ENCODE data around the gene TPST1. TPM values are rescaled to one million over a fixed set of nuclear protein-coding genes. Genes with fewer than 3 reads are reported as not detected.

Gene TPST1
- total and polyA plus RNA-seq, 4 donors, result 7.2 to 56.7 (median 34.5) TPM

GRCh38 chr7:66336760-66337159 is 131.6 kb downstream of the TPST1 start:
- Histone ChIP-seq H3K9ac (ENCODE audit: insufficient read depth in 1 of 2, low read length in 2 of 2) (no peak overlapping the region), H3K9me3 (ENCODE audit: control insufficient read depth in 4 of 4, insufficient read depth in 3 of 4, low read length in 3 of 4) (peaks cover 0 to 9% (median 1%) of the 10 kb centered on the region in 4 donors), H3K4me1 (ENCODE audit: control insufficient read depth in 5 of 5, insufficient read depth in 5 of 5, low read length in 5 of 5) (peaks cover 0 to 14% (median 2%) of the 10 kb centered on the region in 5 donors), H3K36me3 (ENCODE audit: control insufficient read depth in 4 of 4, insufficient read depth in 4 of 4, low read length in 4 of 4) (no peaks in the 10 kb centered on the region), H3K4me3 (no peak overlapping the region), H3K27ac (ENCODE audit: low read depth in 1 of 2, low read length in 1 of 2) (no peak overlapping the region), H3K27me3 (ENCODE audit: control insufficient read depth in 3 of 3, insufficient read depth in 3 of 3, low read length in 2 of 3) (no peaks in the 10 kb centered on the region)
- no peak for DNase-seq
- no peak for TF ChIP-seq CTCF (IDR thresholded peaks at IDR 0.05; ENCODE audit: control extremely low read depth, extremely low read depth)
- no peak for ATAC-seq (ENCODE audit: insufficient read depth, low FRiP score)

- H3K36me3 ChIP-seq (ENCODE audit: control insufficient read depth in 4 of 4, insufficient read depth in 4 of 4, low read length in 4 of 4), result no peaks in the 10 kb centered on the region
- no peak for DNase-seq
- no peak overlapping the region for H3K9ac ChIP-seq (ENCODE audit: insufficient read depth in 1 of 2, low read length in 2 of 2)
- no peaks in the 10 kb centered on the region for H3K27me3 ChIP-seq (ENCODE audit: control insufficient read depth in 3 of 3, insufficient read depth in 3 of 3, low read length in 2 of 3)
- peaks cover 0 to 9% (median 1%) of the 10 kb centered on the region in 4 donors for H3K9me3 ChIP-seq (ENCODE audit: control insufficient read depth in 4 of 4, insufficient read depth in 3 of 4, low read length in 3 of 4)
- 96 to 97% methylated on average over 1 of the region's 1 CpG for WGBS, 2 donors
- H3K4me1 ChIP-seq (ENCODE audit: control insufficient read depth in 5 of 5, insufficient read depth in 5 of 5, low read length in 5 of 5), result peaks cover 0 to under 1% (median 0%) of the 10 kb centered on the region in 5 donors
- no peak overlapping the region for H3K4me3 ChIP-seq
- ATAC-seq (ENCODE audit: insufficient read depth, low FRiP score), result no peak
- no peak overlapping the region for H3K27ac ChIP-seq (ENCODE audit: low read depth in 1 of 2, low read length in 1 of 2)
- no peak for TF ChIP-seq CTCF (IDR thresholded peaks at IDR 0.05; ENCODE audit: control extremely low read depth, extremely low read depth)
These were observed 134.0 kb downstream of the TPST1 start for GRCh38 chr7:66339141-66339540.

- no peak for TF ChIP-seq CTCF (IDR thresholded peaks at IDR 0.05; ENCODE audit: control extremely low read depth, extremely low read depth)
- no peak for ATAC-seq (ENCODE audit: insufficient read depth, low FRiP score)
- 93 to 100% methylated on average over 1 of the region's 1 CpG for WGBS, 2 donors
- Histone ChIP-seq H3K9ac (ENCODE audit: insufficient read depth in 1 of 2, low read length in 2 of 2) (no peak overlapping the region), H3K9me3 (ENCODE audit: control insufficient read depth in 4 of 4, insufficient read depth in 3 of 4, low read length in 3 of 4) (peaks cover 0 to 7% (median 0%) of the 10 kb centered on the region in 4 donors), H3K36me3 (ENCODE audit: control insufficient read depth in 4 of 4, insufficient read depth in 4 of 4, low read length in 4 of 4) (no peaks in the 10 kb centered on the region), H3K4me3 (no peak overlapping the region), H3K27me3 (ENCODE audit: control insufficient read depth in 3 of 3, insufficient read depth in 3 of 3, low read length in 2 of 3) (no peaks in the 10 kb centered on the region), H3K4me1 (ENCODE audit: control insufficient read depth in 5 of 5, insufficient read depth in 5 of 5, low read length in 5 of 5) (peaks cover 0 to 1% (median 0%) of the 10 kb centered on the region in 5 donors), H3K27ac (ENCODE audit: low read depth in 1 of 2, low read length in 1 of 2) (no peak overlapping the region)
- peak in 2 of 3 donors; percentile 72 to 86 for DNase-seq
These were observed 139.0 kb downstream of the TPST1 start for GRCh38 chr7:66344166-66344565.

- H3K27me3 ChIP-seq (ENCODE audit: control insufficient read depth in 3 of 3, insufficient read depth in 3 of 3, low read length in 2 of 3), result no peaks in the 10 kb centered on the region
- DNase-seq, result peak in 2 of 3 donors; percentile 32 to 41
- 16 to 33% methylated on average over 4 of the region's 4 CpGs for WGBS, 2 donors
- no peak overlapping the region for H3K4me3 ChIP-seq
- H3K4me1 ChIP-seq (ENCODE audit: control insufficient read depth in 5 of 5, insufficient read depth in 5 of 5, low read length in 5 of 5), result peaks cover 0 to 6% (median 0%) of the 10 kb centered on the region in 5 donors
- H3K36me3 ChIP-seq (ENCODE audit: control insufficient read depth in 4 of 4, insufficient read depth in 4 of 4, low read length in 4 of 4), result no peaks in the 10 kb centered on the region
- no peak overlapping the region for H3K9ac ChIP-seq (ENCODE audit: insufficient read depth in 1 of 2, low read length in 2 of 2)
- TF ChIP-seq CTCF (IDR thresholded peaks at IDR 0.05; ENCODE audit: control extremely low read depth, extremely low read depth), result no peak
- peaks cover 0 to 4% (median 0%) of the 10 kb centered on the region in 4 donors for H3K9me3 ChIP-seq (ENCODE audit: control insufficient read depth in 4 of 4, insufficient read depth in 3 of 4, low read length in 3 of 4)
- no peak overlapping the region for H3K27ac ChIP-seq (ENCODE audit: low read depth in 1 of 2, low read length in 1 of 2)
- ATAC-seq (ENCODE audit: insufficient read depth, low FRiP score), result no peak
These were observed 143.4 kb downstream of the TPST1 start for GRCh38 chr7:66348531-66348930.

Measured in lung (tissue), 12 donors.